HUES64 (cell line): ENCODE measurements around the gene SPINT2.

Experiments
- H3K27ac ChIP-seq: 2 replicates; pipeline ENCODE4 v1.7.0; 2013; ENCODE audit warnings: low read depth, low read length, inconsistent platforms
- H3K27me3 ChIP-seq: 2 replicates; pipeline ENCODE4 v1.6.1; 2013; ENCODE audit warnings: mild to moderate bottlenecking, low read length; ENCODE audit not compliant: insufficient read depth
- H3K36me3 ChIP-seq: 2 replicates; pipeline ENCODE4 v1.6.1; 2013; ENCODE audit warnings: mild to moderate bottlenecking, low read length; ENCODE audit not compliant: insufficient read depth
- H3K4me1 ChIP-seq: 2 replicates; pipeline ENCODE4 v1.6.1; 2013; ENCODE audit warnings: mild to moderate bottlenecking, low read length, moderate library complexity; ENCODE audit not compliant: insufficient read depth
- H3K4me3 ChIP-seq: 2 replicates; pipeline ENCODE4 v1.5.1; 2013; ENCODE audit warnings: mild to moderate bottlenecking, low read length, moderate library complexity
- H3K9ac ChIP-seq: 2 replicates; pipeline ENCODE4 v1.6.1; 2013; ENCODE audit warnings: mild to moderate bottlenecking, low read depth, low read length
- H3K9me3 ChIP-seq: 2 replicates; pipeline ENCODE4 v1.6.1; 2013; ENCODE audit warnings: low read depth, low read length; ENCODE audit not compliant: insufficient read depth
- WGBS: fragments of 150-250, 120-280 bp; methylation state at CpG from one replicate; pipeline ENCODE4 v1.1.7; 2013; ENCODE audit warnings: missing lambda C conversion rate; 5-methylcytosine and 5-hydroxymethylcytosine counted together

SPINT2 gene

DNA sequence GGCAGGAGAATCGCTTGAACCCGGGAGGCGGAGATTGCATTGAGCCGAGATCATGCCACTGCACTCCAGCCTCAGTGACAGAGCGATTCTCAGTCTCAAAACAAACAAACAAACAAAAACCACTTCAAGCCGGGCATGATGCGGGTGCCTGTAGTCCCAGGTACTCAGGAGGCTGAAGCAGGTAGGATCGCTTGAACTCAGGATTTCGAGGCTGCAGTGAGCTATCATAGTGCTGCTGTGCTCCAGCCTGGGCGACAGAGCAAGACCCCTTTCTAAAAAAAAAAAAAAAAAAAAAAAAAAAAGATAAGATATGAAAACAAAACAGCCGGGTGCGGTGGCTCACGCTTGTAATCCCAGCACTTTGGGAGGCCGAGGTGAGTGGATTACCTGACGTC lies 21.1 kb upstream of the SPINT2 start:
- no peaks in the 10 kb centered on the region for H3K4me1 ChIP-seq
- WGBS = 82% methylated on average over 15 of the region's 15 CpGs
- H3K36me3 ChIP-seq = no peaks in the 10 kb centered on the region
- H3K9ac ChIP-seq = no peak overlapping the region
- H3K27ac ChIP-seq = no peak overlapping the region
- no peak overlapping the region for H3K4me3 ChIP-seq
- no peaks in the 10 kb centered on the region for H3K9me3 ChIP-seq
- no peaks in the 10 kb centered on the region; the same call in 1 of the 2 replicates for H3K27me3 ChIP-seq

DNA sequence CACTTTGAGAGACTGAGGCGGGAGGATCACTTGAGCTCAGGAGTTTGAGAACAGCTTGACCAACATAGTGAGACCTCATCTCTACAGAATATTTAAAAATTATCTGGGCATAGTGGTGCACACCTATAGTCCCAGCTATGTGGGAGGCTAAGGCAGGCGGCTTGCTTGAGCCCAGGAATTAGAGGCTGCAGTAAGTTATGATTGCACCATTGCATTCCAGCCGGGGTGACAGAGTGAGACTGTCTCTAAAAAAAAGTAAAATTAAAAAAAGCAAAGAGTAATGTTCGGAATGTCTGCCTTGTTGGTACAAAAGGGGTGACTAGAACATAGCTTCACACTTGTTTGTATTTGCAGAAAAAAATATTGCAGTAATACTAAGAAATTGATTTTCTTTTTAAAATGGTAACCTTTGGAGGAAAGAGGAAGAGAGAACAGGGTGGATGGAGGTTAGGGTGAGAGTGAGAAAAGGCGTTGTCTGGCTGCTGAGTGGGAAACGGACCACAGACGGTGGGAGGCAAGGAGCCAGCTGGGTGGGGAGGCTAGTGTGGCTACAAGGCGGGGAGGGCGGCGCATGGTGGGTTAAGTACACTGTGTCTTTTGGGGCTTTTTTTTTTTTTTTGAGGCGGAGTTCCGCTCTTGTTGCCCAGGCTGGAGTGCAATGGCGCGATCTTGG lies 18.4 kb upstream of the SPINT2 start:
- Histone ChIP-seq H3K9ac (no peak overlapping the region), H3K4me1 (peaks cover 2% of the 10 kb centered on the region; the same call in 1 of the 2 replicates), H3K36me3 (no peaks in the 10 kb centered on the region), H3K9me3 (no peaks in the 10 kb centered on the region), H3K27me3 (no peaks in the 10 kb centered on the region; the same call in 1 of the 2 replicates), H3K27ac (no peak overlapping the region), H3K4me3 (no peak overlapping the region)
- 87% methylated on average over 14 of the region's 14 CpGs for WGBS

DNA sequence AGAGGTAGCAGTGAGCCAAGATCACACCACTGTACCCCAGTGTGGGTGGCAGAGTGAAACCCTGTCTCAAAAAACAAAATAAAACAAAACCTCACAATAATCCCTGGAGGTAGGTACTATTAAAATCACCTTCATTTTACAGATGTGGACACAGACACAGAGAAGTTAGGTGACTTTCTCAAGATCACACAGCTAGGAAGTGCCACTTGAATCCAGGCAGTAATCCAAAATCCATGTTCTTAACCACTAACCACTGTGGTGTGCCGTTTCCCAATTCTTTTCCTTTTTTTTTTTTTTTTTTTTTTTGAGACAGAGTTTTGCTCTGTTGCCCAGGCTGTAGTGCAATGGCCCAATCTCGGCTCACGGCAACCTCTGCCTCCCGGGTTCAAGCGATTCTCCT lies 17.2 kb upstream of the SPINT2 start:
- Histone ChIP-seq H3K4me1 (peaks cover 12% of the 10 kb centered on the region), H3K36me3 (no peaks in the 10 kb centered on the region), H3K4me3 (no peak overlapping the region), H3K27me3 (no peaks in the 10 kb centered on the region; the same call in 1 of the 2 replicates), H3K9me3 (no peaks in the 10 kb centered on the region), H3K9ac (no peak overlapping the region), H3K27ac (no peak overlapping the region)
- 80% methylated on average over 5 of the region's 5 CpGs for WGBS

DNA sequence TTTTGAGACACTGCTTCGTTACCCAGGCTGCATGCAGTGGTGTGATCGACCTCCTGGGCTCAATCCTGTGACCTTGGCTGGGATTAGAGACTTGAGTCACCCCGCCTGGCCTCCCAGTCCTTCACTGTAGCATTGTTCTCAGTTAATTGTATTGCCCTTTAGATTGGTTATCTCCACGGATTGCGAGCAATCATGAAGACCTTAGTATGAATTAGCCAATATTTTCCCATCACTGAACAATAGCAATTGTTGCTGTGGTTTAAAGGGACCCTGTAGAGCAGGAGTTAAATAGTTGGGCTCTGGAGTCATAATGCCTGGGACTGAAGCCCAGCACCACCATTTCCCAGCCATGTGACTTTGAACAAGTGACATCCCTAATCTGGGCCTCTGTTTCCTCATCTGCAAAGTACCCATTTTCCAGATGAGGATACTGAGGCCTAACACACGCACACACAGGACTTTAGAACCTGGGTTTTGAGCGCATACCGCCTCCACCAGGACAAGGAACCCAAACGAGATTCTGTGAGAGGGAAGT lies 16.6 kb upstream of the SPINT2 start:
- H3K9me3 ChIP-seq = no peaks in the 10 kb centered on the region
- peaks cover 19% of the 10 kb centered on the region for H3K4me1 ChIP-seq
- H3K27ac ChIP-seq = no peak overlapping the region
- no peak overlapping the region for H3K9ac ChIP-seq
- H3K36me3 ChIP-seq = no peaks in the 10 kb centered on the region
- H3K27me3 ChIP-seq = no peaks in the 10 kb centered on the region; the same call in 1 of the 2 replicates
- H3K4me3 ChIP-seq = no peak overlapping the region
- WGBS = 89% methylated on average over 9 of the region's 9 CpGs

DNA sequence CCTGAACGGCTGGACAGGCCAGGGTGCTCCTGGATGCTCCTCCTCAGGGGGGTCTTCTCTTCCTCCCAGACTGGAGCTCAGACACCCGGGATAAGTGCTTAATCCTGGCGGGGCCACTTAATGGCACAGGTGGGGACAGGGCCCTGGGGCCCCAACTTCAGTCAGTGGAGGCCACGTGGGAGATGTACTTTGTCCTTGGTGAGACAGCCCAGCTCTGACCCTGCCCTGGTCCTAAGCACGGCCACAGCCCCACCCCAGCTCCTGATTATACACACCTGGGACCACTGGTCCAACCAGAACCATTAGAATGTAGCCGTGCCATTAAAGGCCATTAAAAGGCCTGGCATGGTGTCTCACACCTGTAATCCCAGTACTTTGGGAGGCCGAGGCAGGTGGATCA lies 16.0 kb upstream of the SPINT2 start:
- no peak overlapping the region for H3K4me3 ChIP-seq

DNA sequence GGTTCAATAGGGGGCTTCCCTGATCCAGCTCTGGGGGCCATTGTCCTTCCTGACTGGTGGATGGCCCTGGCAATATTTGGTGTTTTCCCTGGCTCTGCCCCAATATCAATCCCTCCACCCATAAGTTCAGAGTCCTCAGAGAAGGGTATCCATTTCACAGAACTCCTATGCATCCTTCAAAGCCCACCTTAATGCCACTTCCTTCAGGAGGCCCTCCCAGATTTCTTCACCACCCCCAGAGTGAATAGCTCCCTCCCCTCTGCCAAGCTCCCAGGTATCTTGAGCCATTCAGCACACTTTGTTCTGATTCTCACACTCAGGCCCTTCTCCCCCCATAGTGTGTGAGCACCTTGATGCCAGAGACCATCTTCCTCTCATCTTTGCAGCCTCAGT lies 13.9 kb upstream of the SPINT2 start:
- H3K4me1 ChIP-seq = peaks cover 28% of the 10 kb centered on the region
- H3K27me3 ChIP-seq = peaks cover 3% of the 10 kb centered on the region
- no peak overlapping the region; the same call in 1 of the 2 replicates for H3K27ac ChIP-seq
- H3K4me3 ChIP-seq = no peak overlapping the region
- H3K9ac ChIP-seq = no peak overlapping the region
- no peaks in the 10 kb centered on the region for H3K36me3 ChIP-seq
- no peaks in the 10 kb centered on the region for H3K9me3 ChIP-seq

More for the DNA sequence above, 16.0 kb upstream of the SPINT2 start:
- H3K9ac ChIP-seq = no peak overlapping the region
- no peaks in the 10 kb centered on the region for H3K9me3 ChIP-seq
- no peaks in the 10 kb centered on the region for H3K36me3 ChIP-seq
- WGBS = 93% methylated on average over 7 of the region's 7 CpGs
- H3K4me1 ChIP-seq = peaks cover 25% of the 10 kb centered on the region
- no peak overlapping the region for H3K27ac ChIP-seq
- H3K27me3 ChIP-seq = no peaks in the 10 kb centered on the region; the same call in 1 of the 2 replicates

DNA sequence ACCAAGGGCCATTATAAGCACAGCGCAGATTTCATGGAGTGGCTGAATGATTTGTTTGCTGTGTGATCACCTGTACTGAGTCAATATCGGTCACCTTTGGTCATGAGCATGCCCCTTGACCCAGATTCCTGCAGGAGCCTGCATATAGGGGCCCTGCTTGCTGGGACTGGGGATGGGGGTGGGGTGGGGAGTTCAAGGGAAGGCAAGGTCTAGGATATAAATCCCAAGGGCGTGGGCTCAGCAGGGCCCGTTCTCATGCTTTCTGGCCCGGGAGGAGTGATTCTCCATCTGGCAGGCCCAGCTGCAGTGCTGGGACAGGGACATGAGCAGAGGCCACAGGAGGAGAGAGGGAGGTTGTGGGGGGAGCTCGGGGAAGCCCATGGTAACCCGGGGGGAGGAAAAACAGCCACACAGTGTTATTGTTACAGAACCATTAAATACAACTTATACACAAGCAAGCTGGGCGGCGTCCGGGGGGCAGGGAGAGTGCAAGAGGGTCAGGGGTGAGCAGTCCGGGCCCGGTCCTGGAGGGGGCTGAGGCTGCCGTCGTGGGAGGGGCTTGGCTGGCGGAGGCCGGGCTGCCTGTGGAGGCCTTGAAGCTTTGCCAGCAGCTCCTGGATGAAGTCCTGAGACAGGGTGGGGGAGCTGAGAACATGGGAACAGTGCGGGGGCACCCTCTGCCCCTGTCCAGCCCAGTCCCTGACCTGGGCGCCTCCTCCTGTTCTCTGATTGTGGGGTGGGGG lies 13.4 kb upstream of the SPINT2 start:
- peak overlapping the region; percentile 33; the same call in 1 of the 2 replicates for H3K9ac ChIP-seq
- peak overlapping the region; percentile 40 for H3K4me3 ChIP-seq
- H3K9me3 ChIP-seq = no peaks in the 10 kb centered on the region
- peak overlapping the region; percentile 43; the same call in 1 of the 2 replicates for H3K27ac ChIP-seq
- H3K36me3 ChIP-seq = no peaks in the 10 kb centered on the region
- peaks cover 9% of the 10 kb centered on the region for H3K27me3 ChIP-seq
- 26% methylated on average over 16 of the region's 18 CpGs for WGBS
- peaks cover 28% of the 10 kb centered on the region for H3K4me1 ChIP-seq

DNA sequence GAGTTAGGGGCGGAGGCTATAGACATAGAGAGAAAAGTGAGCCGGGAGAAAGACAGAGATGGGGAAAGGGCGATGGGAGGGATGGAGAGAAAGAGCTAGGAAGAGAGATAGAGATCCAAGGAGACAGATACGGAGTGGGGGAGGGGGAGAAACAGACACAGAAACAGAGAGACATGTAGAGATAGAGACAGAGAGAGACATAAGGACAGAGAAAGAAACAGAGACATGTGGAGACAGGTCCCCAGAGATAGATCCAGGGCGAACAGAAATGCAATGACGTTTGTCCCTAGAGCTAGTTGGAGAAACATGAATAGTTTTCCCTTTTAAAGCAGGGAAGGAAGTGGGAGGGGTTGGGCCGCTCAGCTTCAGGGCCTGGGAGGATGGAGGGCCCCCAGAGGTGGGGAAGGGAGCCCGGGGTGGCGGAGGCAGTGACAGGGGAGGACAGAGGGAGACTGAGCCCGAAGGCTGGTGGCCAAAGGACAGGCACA lies 12.8 kb upstream of the SPINT2 start:
- Histone ChIP-seq H3K27me3 (peaks cover 14% of the 10 kb centered on the region), H3K36me3 (no peaks in the 10 kb centered on the region), H3K27ac (peak overlapping the region; percentile 43; the same call in 1 of the 2 replicates), H3K9me3 (no peaks in the 10 kb centered on the region), H3K9ac (peak overlapping the region; percentile 33; the same call in 1 of the 2 replicates), H3K4me1 (peaks cover 28% of the 10 kb centered on the region), H3K4me3 (peak overlapping the region; percentile 40)
- 21% methylated on average over 10 of the region's 10 CpGs for WGBS

DNA sequence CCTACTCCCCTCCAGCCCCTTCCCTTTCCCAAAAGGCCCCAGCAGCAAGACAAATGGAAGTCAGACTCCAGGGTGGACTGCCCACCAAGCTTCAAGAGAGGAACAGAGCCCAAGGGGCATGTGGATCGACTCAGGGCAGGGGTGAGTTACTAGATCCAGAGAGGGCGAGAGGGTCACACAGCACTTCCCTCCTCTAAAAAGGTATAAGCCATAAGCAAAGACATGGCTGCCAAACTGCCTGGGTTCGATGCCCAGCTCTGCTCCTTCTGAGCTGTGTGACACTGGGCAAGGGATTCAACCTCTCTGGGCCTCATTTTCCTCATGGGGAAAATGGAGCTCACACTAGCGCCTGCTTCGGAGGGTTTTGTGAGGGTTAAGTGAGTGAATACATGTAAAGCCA lies 12.0 kb upstream of the SPINT2 start:
- Histone ChIP-seq H3K9me3 (no peaks in the 10 kb centered on the region), H3K36me3 (no peaks in the 10 kb centered on the region), H3K9ac (no peak overlapping the region), H3K4me1 (peaks cover 28% of the 10 kb centered on the region), H3K27ac (no peak overlapping the region), H3K4me3 (no peak overlapping the region; the same call in 1 of the 2 replicates), H3K27me3 (peaks cover 21% of the 10 kb centered on the region)
- 76% methylated on average over 5 of the region's 5 CpGs for WGBS

DNA sequence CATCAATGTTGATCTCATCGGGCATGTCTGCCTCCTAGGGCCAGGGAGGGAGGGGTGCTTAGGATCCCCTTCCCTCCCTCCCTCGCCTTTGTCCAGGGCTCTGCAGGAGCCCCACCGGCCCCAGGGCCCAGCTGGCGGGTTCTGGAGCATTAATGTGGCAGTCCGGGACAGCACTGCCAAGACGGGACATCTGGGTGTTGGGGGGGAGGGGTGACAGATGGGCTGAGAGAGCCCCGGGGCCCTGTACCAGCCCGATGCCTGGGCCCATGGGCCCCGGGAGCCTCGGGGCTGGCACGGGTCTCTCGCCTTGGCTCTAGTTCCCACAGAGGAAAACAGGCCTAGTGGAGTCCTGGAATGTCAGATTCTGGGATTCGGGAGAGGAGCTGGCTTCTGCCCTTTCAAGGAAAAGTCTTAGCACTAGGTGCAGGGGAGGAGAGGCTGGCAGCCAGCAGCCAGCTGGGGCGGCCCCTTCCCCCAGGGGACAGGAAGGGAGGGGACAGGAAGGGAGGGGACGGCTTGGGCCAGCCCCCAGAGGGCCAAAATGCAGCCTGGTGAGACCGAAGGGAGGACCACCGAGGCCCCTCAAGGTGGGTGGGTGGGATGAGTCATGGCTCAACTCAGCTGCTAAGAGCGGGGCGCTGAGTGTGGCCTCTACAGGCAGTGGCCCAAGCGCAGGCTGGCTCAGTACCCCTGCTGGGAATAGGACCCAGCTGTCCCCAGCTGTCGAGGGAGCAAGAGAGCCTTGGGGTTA lies 11.3 kb upstream of the SPINT2 start:
- Histone ChIP-seq H3K27ac (peak overlapping the region; percentile 36; the same call in 1 of the 2 replicates), H3K4me1 (peaks cover 28% of the 10 kb centered on the region), H3K9ac (no peak overlapping the region), H3K27me3 (peaks cover 21% of the 10 kb centered on the region), H3K9me3 (no peaks in the 10 kb centered on the region), H3K4me3 (no peak overlapping the region), H3K36me3 (no peaks in the 10 kb centered on the region)
- WGBS = 27% methylated on average over 21 of the region's 21 CpGs
